GM21367 (cell line): ENCODE results near the gene CRIM1.

Source experiments
- ATAC-seq: cut with Tn5 transposase; IDR thresholded peaks from one replicate; pipeline ENCODE4 v1.9.1; 2021; ENCODE audit not compliant: unreplicated experiment

Gene CRIM1

DNA sequence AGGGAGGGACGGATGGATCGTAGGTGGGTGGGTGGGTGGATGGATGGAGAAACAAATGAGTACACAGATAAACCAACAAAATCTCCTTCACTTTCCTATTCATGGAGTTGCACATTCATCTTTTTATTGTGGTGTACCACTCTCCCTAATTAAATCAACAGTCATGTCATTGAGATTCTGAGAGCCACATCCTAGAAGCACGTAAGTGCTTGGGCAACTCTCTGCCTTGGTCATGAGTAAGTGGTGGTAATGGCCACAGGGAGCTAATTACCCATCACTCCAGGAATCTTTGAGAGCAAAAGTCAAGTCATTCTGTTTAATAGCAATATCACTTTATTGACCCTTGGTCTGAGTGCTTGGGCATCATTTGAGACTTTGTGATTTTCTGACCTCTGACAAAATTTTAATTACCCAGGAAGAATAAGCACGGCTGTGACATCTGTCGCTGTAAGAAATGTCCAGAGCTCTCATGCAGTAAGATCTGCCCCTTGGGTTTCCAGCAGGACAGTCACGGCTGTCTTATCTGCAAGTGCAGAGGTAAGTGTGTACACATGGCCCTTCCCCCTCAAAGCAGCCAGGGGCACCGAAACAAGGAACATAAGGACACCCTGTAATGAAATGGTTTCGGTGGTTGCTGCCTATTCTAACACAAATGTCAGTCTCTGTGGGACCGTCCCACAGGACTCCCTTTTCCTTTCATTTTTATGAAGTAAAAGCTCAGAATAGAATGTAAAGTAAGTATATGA is 156.5 kb downstream of the CRIM1 start:
- no peak for ATAC-seq

DNA sequence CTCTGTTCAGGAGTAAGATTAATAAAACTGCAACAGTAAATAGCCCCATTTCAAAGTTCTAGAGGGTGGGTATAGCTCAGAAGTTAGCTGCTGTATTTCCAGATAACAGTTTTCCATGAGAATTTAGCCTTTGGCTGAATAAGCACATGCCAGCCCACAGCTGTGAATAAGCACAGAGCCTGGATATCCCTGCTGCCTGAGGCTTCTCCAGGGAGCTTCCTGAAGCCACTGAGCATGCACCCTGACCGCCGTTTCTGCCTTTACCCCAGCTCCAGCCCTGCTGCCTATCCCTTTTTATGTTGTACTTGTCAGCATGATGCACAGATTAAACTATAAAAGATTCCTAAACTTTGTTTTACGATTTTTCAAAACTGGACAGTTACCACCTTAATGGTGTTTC is 157.1 kb downstream of the CRIM1 start:
- ATAC-seq = no peak

DNA sequence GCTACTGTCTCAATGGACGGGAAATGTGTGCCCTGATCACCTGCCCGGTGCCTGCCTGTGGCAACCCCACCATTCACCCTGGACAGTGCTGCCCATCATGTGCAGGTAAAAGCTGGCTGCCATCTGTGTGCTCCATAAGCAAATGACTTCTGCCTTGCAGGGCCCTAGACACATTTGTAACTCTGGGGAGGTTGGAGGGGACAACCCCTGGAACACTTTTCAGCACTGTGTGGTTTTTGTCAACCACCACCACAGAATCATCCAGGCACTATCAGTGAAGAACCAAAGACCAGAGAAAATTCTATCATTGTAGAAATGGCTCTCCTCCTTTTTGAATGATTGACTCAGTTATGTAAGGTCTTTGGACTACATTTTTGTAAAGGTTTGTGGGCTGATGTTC is 158.1 kb downstream of the CRIM1 start:
- ATAC-seq = no peak

DNA sequence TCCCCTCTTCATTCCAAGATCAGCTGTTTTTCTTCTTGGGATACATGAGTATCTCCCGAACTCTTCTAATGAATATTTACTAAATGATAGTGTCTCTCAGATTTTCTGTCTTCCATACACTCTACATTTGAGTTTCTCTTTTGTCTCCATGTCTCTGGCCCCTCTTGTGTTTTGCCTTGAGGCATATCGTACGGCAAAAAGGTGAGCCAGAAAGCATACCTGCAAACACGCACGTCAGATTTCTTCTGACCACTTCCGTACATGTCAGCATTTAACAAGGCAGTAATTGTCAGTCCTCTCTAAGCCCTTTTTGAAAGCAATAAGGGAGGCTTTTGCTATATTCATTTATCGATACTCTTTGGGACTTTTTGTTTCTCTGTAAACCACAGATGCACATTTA is 160.0 kb downstream of the CRIM1 start:
- ATAC-seq = no peak

DNA sequence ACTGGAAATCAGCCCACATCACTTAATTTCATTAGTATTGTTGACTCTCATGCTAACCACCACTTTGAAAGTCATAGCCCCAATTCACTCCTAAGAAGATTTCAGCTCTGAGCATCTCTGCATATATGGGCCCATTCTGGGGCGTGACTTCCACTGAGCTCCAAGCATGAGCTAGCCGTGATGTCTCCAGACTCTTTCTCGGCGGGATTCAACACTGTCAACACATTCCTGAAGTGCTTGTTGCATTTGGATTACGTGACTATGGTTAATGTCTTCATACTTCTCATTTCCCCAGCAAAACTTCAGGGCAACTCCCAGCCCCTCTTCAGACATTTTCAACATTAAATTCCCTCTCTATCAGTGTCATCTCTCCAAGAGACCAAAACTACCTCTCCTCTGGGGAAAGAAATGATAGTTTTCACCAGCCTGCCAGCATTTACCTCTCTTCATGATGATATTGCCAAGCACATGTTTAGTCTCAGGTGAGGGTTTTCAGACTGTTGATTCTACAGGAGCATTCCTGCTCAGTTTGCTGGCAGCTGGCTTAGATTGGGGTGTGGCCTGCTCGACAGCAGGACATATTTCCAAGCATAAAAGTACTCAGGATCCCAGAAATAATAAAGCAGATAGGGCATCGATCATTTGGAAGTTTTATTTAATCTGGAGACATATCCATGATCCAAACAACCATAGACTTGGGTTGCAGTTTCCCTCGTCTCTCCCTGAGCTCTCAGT is 160.7 kb downstream of the CRIM1 start:
- ATAC-seq = no peak

DNA sequence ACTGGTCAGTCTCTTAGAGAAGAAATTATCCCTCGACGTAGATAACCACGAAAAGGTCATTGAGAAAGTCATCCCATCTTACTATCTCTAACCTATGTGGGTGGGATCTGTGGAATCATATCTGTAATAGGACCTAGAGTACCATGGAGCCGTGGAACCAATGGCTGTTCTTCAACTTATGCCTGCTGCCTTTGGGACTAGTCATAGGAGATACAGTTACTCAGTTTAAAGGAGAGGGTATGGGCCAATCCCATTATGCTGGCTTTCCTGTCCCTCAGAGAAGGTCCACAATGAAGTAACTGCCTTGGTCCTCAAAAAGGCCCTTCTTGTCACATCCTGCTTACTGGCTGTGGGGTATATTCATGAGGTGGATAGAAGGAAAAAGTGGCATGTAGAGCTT is 164.9 kb downstream of the CRIM1 start:
- ATAC-seq = no peak

DNA sequence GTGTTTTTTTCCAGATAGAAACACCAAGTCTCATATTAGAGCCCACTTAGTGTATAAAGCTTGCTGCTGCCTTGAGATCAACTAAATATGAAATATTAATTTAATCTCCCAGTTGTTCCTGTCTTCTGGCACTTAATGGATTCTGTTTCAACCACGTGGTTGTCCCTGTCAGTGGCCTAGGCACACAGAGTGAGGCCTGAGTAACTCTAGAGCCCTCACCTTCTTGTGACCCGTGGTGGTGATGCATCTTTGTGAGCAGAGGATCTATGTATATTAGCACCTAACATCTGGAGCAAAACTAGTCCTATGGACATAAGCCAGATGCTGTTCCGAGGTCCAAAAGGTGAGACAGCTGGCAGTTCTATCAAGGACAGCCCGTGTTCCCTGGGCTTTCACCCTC is 167.6 kb downstream of the CRIM1 start:
- ATAC-seq = no peak

DNA sequence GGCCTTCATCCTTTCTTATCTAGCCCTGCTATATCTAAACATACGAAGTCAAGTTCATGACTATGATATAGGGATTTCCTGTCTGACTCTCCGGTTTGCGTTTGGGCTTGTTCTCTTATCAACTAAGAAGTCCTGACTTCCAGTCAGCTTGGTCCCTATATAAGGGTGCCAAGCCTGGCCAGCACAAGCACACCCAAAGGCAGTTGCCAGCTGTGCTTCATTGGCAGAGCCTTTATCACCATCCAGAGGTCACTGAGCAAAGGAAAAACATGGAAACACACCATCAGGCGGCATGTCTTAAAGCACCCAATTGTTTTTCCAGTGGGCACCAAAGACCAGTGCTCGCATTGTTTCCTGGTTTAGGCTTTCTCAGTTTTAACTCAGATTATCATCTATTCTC is 169.7 kb downstream of the CRIM1 start:
- ATAC-seq = no peak

DNA sequence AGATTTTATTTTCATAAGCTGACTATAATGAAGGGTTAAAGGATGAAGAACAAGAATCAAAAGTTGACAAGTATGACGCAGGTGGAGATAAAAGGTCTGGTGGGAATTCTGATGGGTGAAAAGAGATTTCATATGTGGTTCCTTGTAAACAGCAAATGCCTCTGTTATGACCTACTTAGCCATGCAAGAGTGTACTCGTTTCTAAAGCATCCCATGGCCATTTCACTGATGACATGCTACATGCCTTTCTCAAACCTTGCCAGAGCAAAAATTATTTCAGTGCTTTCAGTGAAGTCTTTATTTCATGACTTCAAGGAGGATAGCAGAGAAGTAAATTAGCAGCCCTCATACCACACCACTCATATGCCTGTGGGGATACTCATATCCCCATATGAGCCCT is 170.6 kb downstream of the CRIM1 start:
- no peak for ATAC-seq

DNA sequence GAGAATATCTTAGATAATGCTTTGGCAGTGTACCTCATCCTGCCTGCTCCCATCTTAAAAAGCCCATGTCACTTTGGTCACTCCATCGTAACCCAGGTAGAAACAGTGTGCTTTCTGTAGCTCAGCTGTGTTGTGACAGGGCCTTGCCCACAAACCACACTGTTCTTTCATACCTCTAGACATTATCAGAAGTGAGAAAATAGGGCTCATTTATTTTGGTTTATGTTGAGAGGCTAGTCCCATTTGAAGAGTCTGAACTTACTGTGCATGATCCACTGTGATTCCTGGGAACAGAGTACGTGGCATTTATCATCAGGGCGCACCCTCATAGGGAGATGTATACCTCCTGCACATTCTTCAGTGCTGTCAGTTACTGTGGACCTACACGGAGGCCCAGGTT is 172.7 kb downstream of the CRIM1 start:
- peak; percentile 63 for ATAC-seq

DNA sequence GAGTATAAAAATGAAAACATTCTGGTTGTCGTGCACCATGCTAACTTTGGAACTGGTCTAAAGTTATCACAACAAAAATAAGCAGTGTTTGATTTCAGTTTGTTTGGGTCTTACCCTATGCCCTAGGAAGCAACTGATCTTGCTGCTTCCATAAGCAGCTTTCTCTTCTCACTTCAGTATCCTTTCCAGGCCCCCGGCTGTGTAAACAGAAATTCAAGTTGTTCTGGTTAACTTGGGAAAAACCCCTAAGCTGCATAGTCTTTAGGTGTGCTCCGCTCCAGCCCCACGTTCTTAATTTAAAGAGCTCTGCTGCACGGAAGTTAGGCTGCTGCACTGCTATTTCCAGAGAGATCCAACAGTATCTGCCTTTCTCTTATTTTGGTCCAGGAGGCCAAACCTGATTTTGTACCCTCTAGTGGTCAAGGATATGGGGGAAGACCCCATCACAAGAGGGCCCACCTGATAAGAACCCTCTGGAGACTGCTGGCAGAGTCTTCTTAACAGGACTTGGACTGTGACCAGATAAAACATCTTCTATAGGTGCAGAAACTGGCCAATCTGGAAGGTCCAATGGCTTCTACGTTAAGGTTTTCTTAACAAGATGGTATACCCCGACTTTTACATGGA is 173.3 kb downstream of the CRIM1 start:
- no peak for ATAC-seq

DNA sequence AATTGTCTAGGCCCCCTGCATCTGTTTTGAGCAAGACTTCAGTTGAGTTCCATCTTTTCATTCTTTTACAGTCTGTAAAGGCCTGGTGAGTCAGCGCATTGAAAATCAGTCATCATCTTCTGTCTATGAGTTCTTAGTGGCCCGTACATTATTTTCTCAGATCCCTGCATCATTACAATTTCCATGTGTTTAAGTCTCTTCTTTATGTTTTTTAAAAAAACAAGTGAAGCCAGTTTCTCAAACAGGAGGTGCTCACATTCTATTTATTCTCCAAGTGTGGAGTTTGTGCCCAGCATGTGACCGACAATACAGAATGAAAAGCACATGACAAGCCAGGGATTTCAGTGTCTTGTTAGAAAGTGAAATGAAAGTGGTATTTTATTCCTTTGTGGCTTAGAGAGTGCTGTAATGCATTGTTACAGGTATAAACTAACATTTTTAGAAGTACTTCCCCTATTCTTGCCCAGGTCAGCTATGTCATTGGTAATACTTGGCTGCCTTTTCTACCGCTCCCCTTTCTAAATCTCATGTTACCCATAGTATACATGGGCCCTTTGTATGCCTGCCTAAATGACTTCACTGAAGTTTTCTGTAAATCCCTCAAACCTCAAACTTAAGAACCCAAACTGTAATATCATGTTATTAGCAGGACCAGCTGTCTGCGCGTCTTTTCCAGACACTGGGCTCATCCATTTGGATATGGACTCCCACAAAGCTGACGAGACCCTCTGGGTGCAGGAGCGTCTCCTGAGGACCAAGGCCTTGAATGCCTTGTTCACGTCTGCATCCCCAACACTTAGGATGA is 174.8 kb downstream of the CRIM1 start:
- ATAC-seq = peak; percentile 84

DNA sequence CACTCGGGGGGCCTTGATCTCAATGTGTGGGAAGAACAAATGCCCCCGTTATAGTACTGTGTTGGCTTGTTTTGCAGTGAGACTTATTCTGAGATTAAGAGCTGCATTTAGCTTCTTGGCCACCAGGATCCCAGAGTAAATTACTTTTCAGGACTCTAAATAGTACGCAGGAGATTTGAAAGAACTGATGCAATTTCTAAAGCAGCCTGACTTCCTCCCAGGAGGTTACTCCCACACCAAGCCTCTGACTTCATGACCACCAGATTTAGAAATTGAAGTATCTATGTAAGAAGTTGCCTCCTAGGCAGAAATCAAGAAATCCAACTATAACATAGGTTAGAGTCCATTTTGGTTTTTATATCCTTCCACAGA is 175.4 kb downstream of the CRIM1 start:
- no peak for ATAC-seq

DNA sequence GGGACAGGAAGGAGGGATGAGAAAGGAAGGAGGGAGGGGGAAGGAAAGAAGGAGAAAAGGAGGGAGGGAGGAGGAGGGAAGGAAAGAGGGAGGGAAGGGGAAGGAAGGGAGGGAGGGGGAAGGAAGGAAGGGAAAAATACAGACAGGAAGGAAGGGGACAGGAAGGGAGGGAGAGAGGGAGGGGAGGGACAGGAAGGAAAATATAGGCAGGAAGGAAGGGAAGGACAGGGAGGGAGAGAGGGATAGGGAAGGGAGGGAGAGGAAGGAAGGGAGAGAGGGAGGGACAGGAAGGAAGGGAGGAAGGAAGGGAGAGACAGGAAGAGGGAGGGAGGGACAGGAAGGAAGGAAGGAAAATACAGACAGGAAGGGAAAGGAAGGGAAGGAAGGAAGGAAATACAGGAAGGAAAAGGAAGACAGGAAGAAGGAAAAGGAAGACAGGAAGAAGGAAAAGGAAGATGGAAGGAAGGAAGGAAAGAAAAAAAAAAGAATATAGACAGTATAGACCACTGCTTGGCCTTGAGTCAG is 178.8 kb downstream of the CRIM1 start:
- ATAC-seq = no peak

DNA sequence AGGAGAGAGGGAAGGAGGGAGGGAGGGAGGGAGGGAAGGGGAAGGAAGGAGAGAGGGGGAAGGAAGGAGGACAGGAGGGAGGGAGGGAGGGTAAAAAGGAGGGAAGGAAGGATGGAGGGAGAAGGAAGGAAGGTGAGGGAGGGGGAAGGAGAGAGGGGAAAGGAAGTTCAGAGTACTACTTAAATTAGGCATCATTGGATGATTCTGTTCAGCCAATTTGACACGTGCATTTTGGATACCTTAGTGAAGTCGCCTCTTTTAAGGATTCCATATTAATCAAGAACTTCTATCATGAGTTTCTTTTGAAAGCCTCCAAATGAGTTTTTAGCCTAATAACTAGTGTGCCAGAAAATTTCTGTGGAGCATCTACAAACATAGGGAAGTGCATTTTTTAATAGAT is 179.5 kb downstream of the CRIM1 start:
- ATAC-seq = no peak

DNA sequence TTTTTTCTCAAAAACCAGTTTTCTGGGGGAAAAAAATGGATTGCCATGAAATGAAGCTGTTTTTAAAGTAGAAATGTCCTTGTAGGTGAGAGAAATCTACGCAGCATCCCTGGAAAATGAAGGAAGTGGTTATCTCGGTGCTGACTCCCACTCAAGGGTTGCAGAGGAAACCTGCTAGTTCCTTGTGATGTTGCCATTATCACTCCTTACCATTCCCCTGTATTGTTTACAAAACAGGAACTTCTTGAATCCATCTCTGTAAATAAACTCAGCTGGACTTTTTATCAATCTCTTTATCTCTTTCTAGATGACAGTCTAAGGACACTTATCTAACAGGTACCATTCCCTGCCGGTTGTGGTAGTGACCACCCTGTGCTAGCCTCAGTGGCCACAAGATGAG is 181.2 kb downstream of the CRIM1 start:
- no peak for ATAC-seq

DNA sequence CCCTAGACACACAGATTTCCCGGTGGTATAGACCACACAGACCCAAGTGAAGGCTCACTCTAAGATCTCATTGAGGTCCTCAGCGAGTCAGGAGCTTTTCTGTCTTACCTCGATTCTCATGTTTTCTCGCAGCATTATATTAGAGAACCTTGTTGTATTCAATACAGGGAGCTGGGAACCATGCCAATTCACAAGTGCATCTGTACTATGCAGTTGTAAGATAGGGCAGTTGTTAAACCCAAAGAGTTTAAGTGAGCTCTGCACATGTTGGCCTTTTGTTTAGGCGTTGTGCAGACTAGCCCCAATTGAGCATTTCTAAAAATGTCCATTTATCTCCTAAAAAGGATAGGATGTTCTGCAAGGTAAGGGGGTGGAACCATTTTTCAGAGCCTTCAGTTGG is 182.8 kb downstream of the CRIM1 start:
- ATAC-seq = no peak

DNA sequence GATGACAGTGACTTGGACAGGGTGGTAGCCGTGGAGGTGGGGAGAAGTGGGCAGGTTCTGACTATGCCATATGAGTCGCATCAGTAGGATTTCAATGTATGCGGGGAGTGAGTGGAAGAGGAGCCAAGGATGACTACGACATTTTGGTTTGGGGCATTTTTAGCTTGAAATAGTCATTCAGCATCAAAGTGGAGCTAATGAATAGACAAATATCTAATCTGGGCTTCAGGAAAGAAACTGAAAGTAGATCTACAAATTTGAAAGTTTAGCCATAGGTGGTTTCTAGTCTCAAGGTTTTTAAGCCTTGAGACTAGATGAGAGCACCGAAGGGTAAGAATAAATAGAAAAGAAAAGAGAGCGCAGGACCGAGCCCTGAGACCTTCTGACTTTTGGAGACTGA is 184.1 kb downstream of the CRIM1 start:
- peak; percentile 64 for ATAC-seq

DNA sequence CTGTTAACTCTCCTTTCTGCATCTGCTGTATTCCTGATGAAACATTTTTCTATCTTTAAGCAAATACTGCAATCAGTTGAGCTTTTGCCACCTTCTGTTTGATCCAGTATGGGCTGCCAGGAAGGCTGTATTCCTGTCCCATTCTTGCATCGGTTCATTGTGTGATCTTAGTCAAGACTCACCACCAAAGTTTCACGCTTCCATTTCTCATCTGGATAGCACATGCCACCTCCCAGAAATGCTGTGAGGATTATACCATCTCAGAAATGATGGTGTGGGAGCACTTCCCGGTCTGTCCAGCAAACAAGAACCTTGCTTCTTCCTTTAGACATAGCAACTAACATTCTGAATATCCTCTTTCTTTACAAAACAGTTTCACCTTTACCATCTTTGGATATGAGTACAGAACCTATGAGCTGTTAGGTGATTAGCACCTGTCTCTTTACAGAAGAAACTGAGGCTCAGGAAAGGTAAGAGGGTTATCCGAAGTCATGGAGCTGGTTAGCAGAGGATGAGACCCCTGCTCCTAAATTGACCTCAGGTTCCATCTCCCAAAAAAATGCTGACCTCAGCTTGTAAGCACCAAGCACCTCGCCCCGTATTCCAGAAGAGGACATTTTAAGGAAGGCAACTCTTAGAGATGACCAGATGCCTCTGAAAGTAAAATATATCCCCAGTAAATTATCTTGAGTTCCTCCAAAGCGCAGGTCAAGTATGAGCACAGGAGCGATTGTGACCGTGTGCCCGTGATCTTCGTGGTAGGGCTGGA is 185.6 kb downstream of the CRIM1 start:
- ATAC-seq = no peak

DNA sequence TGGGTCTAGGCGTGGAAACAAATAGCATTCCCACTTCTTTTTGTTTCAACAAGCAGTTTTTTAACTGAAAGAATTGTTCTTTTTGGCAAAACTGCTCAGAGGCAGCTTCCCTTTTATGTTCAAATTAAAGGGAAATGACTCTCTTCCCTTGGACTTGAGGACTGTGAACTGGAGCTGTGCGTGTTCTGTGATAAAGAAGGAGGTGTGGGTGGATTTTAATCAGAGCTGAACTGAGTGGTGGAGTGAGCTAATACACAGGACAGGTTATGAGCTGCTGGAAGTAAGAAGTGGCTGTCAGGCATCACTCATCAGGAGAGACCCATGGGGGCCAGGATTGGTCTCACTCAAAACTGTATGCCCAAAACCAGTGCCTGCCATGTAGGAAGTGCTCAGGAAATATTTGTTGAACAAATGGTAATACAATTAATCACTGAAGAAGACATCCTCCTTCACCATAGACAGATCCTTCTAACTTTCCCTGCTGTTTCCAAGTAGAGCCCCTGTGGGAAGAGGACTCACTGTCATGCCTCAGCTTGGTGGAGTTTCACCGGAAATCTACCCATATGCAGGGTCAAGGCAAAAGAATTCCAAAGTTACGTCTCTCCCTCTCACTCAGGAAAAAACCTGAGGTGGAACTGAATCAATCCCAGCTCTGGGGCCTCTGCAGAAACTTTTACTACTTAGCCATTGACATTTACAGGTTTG is 186.5 kb downstream of the CRIM1 start:
- no peak for ATAC-seq
